Posterior cingulate gyrus (tissue), 11 donors: ENCODE results near the gene ZNF674.
"Not testable (repeated sequence)": the region's sequence is repeated elsewhere in the genome, so short reads cannot be mapped to it uniquely, and the experiment has no call there.

Source experiments
- DNase-seq, 10 donors: peaks; one replicate each; pipeline versions ENCODE4 v3.0.0 to v3.0.0-alpha.2; 2020 to 2021; ENCODE audit warnings: mixed read lengths in 3 of 10
- intact Hi-C: fragments of 100-400 bp; cut with DNase I; formaldehyde crosslinking; loops from one replicate; pipeline ENCODE4 v1.15.1; 2023

The ZNF674 gene

GRCh38 chrX:46571423-46572339 lies 26.5 kb upstream of the ZNF674 start:
- no peak for DNase-seq
- intact Hi-C loops = loop anchor here (10.0 kb wide), 1 partner anchor 73 kb away; no protein-coding TSS in a partner anchor

DNA sequence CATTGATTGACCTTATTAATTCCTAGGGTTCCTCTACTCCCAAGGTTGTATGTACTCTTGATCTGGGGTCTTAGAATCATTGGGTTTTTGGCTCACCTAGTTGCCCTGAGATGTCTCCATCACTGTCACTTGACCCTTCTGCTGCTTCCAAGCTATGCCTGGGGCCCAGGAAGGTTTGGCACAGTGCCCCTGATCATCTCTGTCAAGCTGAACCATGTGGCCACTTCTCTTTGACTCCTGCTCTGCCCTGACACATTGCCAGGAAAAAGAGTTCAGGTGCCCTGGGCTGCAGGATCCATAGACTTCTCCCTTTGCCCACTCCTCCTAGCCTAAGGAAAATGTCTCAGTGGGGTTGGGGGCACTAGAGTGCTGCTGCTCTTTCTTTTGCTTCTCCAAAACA lies 24.4 kb upstream of the ZNF674 start:
- intact Hi-C loops = loop anchor here (10.0 kb wide), 1 partner anchor 75 kb away; no protein-coding TSS in a partner anchor

DNA sequence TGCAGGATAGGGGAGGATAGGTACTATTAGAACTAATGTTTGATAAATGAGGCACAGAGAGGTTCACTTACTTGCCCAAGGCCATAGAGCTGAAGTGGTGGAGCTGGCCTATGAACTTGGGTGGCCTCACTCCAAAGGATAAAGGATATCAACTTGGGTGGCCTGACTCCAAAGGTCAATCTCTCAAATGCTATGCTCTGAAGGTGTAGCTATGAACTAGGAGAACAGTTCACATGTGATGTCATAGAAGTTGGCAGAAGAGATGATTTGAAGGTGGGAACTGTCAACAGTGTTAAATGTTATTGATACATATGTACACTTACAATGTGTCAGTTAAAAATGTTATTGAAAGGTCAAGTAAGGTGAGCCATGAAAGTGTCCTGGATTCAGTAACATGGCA lies 22.2 kb upstream of the ZNF674 start:
- intact Hi-C loops = no loop called here
- DNase-seq = no peak

More for the DNA sequence above, 24.4 kb upstream of the ZNF674 start:
- DNase-seq = no peak

DNA sequence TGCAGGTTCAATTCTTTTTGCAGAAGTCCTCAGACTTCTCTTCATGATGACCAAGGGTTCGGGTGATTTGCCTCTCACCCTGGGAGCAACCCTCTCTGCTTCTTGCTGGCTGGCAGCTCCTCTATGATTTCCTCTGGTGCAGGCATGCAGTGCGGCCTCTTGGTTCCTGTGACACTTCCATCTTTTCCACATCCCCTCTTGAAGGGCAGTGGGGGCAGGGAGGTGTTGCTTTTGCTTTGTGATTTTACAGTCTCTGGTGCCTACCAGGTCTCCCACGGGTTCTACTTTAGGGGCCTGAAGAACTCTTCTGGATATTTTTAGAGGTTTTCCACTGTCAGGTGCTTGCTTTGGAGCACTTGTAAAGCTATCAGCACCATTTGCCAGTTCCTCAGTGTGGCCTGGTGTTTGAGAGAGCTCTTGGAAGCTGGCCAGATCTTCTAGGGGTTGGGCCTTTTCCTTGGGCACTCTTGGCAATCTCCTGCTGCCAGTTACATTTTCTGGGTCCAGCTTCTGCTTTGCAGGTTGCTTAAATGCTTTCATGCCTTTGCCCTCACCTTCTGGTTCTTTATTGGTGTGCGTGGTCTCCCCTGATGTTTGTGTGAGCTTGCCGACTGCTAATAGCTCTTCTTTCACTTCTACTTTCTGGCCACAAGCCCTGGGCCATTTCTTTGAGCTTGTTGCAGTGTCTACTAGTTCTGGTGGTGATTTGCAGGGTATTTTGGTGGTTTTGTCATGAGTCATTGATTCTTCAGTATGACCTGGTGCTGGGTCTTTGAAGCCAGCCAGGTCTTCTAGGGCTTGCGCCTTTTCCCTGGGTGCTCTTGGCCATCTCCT lies 16.8 kb upstream of the ZNF674 start:
- intact Hi-C loops = no loop called here
- DNase-seq = no peak

DNA sequence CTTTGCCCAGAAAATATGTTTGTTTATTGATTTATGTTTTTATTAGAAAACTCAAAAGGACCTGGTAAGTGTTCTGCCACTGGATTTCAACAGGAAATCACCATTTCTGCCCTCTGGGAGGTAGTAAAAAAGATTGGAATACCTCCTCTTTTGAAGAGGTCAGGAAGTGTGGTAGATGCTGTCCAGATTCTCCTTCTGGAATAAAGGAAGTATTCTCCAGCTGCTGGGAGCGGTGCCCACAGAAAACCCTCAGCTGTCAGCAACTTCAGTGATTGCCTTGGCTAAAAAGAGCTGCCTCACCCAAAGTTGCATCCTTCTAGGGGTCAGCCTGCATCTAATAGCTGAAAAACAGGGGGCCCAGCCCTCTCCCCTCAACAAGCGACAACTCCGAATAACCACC lies 13.8 kb upstream of the ZNF674 start:
- intact Hi-C loops = loop anchor here (10.0 kb wide), 1 partner anchor 236 kb away; no protein-coding TSS in a partner anchor
- DNase-seq = no peak

DNA sequence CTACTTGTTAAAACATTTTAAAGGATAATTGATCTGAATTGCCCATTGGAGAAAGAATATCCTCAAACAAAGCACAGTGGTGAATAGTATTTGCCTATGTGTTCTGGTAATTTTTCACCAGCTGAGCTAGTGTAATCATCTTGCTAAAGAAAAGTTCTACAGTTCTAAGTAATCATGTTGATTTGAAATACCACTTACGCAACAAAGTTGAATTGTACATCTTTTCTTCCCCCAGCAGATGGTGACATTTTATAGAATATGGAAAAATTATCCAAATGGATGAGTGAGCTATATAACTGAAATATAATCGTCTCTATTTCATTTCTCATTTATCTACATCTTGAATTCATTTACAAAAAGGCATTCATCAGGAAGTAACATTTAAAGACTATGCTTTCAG lies 9.7 kb upstream of the ZNF674 start:
- DNase-seq = no peak
- intact Hi-C loops = loop anchor here (10.0 kb wide), 1 partner anchor 240 kb away; no protein-coding TSS in a partner anchor

GRCh38 chrX:46553935-46554334 lies 8.7 kb upstream of the ZNF674 start:
- no peak for DNase-seq
- intact Hi-C loops = loop anchor here (10.0 kb wide), 1 partner anchor 241 kb away; no protein-coding TSS in a partner anchor

GRCh38 chrX:46551494-46552128 lies 6.4 kb upstream of the ZNF674 start:
- no peak for DNase-seq
- intact Hi-C loops = loop anchor here (10.0 kb wide), 1 partner anchor 243 kb away; no protein-coding TSS in a partner anchor

GRCh38 chrX:46549914-46550313 lies 4.7 kb upstream of the ZNF674 start:
- no peak for DNase-seq
- intact Hi-C loops = loop anchor here (10.0 kb wide), 1 partner anchor 245 kb away; no protein-coding TSS in a partner anchor

DNA sequence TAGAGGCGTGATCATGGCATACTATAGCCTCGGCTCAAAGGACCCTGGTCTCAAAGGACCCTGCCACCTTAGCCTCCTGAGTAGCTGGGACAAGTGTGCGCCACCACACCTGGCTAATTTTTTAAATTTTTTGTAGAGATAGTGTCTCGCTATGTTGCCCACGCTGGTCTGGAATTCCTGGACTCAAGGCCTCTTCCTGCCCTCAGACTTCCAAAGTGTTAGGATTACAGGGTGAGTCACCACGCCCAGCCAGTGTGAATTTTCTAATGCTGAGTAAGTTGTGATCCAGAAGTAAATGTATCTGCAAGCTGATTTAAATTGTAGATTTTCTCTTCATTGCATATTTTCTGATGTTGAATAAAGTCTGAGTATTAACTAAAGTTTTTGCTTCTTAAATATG lies 2.6 kb upstream of the ZNF674 start:
- DNase-seq = no peak
- intact Hi-C loops = no loop called here

- DNase-seq, intact Hi-C loops: not testable (repeated sequence)
Measured at GRCh38 chrX:46544527-46544926, 694 bp downstream of the ZNF674 start.

GRCh38 chrX:46543441-46543840 lies 1.8 kb downstream of the ZNF674 start:
- intact Hi-C loops = no loop called here
- DNase-seq = no peak

GRCh38 chrX:46531442-46531841 lies 13.8 kb downstream of the ZNF674 start:
- intact Hi-C loops = no loop called here
- DNase-seq = no peak

GRCh38 chrX:46530404-46530908 lies 14.8 kb downstream of the ZNF674 start:
- intact Hi-C loops, DNase-seq: not testable (repeated sequence)

- intact Hi-C loops, DNase-seq: not testable (repeated sequence)
Measured at GRCh38 chrX:46529740-46530403, 15.3 kb downstream of the ZNF674 start.

GRCh38 chrX:46528640-46529039 lies 16.6 kb downstream of the ZNF674 start:
- DNase-seq, intact Hi-C loops: not testable (repeated sequence)

GRCh38 chrX:46506076-46506475 lies 39.1 kb downstream of the ZNF674 start:
- DNase-seq = no peak
- intact Hi-C loops = no loop called here

DNA sequence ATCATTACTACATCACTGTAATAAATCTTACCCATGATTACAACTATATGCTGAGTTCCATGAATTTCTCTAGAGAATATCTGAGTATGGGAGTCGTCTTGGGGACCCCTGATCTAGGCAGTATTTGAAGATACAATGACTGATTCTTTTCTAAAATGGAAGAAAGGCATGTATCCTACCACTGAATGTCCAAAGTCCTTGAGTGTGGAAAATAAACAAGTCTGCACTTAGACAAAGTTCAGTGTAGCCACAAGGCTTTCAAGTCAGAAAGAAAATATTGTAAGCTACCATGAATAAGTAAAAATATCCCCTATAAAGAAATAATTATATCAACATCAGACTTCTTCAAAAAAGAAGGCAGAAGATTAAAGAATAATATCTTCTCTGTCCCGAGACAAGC lies 42.4 kb downstream of the ZNF674 start:
- DNase-seq = no peak
- intact Hi-C loops = no loop called here

- intact Hi-C loops = no loop called here
- DNase-seq = no peak
Measured at GRCh38 chrX:46500054-46500453, 45.2 kb downstream of the ZNF674 start.

- no peak for DNase-seq
- intact Hi-C loops = no loop called here
Measured at GRCh38 chrX:46488712-46489111, 56.5 kb downstream of the ZNF674 start.
